ENCODE measurements around the gene OPCML. TPM values are rescaled to one million over a fixed set of nuclear protein-coding genes. Genes with fewer than 3 reads are reported as not detected.

Gene OPCML
- total RNA-seq, 3 donors from 2014 or later (not counting 1 experiment from before 2014, with no cell fraction given): not detected

GRCh38 chr11:132809070-132809469 lies 723.2 kb downstream of the OPCML start:
- Histone ChIP-seq H3K4me1 (ENCODE audit: control insufficient read depth, insufficient read depth, low read length) (no peaks in the 10 kb centered on the region), H3K4me3 (ENCODE audit: low read length) (no peak overlapping the region), H3K9me3 (ENCODE audit: control insufficient read depth, insufficient read depth, low read length) (no peaks in the 10 kb centered on the region), H3K27ac (ENCODE audit: low read length) (no peak overlapping the region), H3K36me3 (ENCODE audit: control insufficient read depth, insufficient read depth, low read length) (no peaks in the 10 kb centered on the region), H3K27me3 (ENCODE audit: control insufficient read depth, insufficient read depth, low read length) (no peaks in the 10 kb centered on the region)
- Mint-ChIP-seq H3K4me1 (no peaks in the 10 kb centered on the region), H3K27ac (no peak overlapping the region), H3K9me3 (peaks cover 6 to 8% of the 10 kb centered on the region in 2 donors), H3K36me3 (no peaks in the 10 kb centered on the region), H3K27me3 (ENCODE audit: low read depth in 2 of 2) (no peaks in the 10 kb centered on the region), H3K4me3 (no peak overlapping the region)
- no peak for TF ChIP-seq CTCF (IDR thresholded peaks at IDR 0.05)
- DNase-seq: no peak
- WGBS (ENCODE audit: insufficient coverage): 25% methylated on average over 5 of the region's 6 CpGs
- ATAC-seq: no peak
- intact Hi-C loops (cut with micrococcal nuclease): no loop called here

GRCh38 chr11:132804258-132804657 lies 728.0 kb downstream of the OPCML start:
- no peak overlapping the region for H3K4me3 ChIP-seq (ENCODE audit: low read length)
- WGBS (ENCODE audit: insufficient coverage): 97% methylated on average over 4 of the region's 4 CpGs
- H3K4me3 Mint-ChIP-seq: no peak overlapping the region
- H3K9me3 ChIP-seq (ENCODE audit: control insufficient read depth, insufficient read depth, low read length): no peaks in the 10 kb centered on the region
- H3K9me3 Mint-ChIP-seq: peaks cover 8% of the 10 kb centered on the region in 2 donors
- no peaks in the 10 kb centered on the region for H3K27me3 Mint-ChIP-seq (ENCODE audit: low read depth in 2 of 2)
- TF ChIP-seq CTCF (IDR thresholded peaks at IDR 0.05): no peak
- intact Hi-C loops (cut with micrococcal nuclease): no loop called here
- no peak overlapping the region for H3K27ac ChIP-seq (ENCODE audit: low read length)
- peaks cover 3% of the 10 kb centered on the region for H3K36me3 Mint-ChIP-seq
- no peaks in the 10 kb centered on the region for H3K4me1 ChIP-seq (ENCODE audit: control insufficient read depth, insufficient read depth, low read length)
- no peaks in the 10 kb centered on the region for H3K27me3 ChIP-seq (ENCODE audit: control insufficient read depth, insufficient read depth, low read length)
- no peaks in the 10 kb centered on the region for H3K4me1 Mint-ChIP-seq
- no peak overlapping the region for H3K27ac Mint-ChIP-seq
- ATAC-seq (no peak), DNase-seq (no peak)
- H3K36me3 ChIP-seq (ENCODE audit: control insufficient read depth, insufficient read depth, low read length): no peaks in the 10 kb centered on the region

GRCh38 chr11:132803436-132803835 lies 728.9 kb downstream of the OPCML start:
- Mint-ChIP-seq H3K36me3 (peaks cover 5% of the 10 kb centered on the region), H3K27ac (no peak overlapping the region), H3K4me3 (no peak overlapping the region), H3K27me3 (ENCODE audit: low read depth in 2 of 2) (no peaks in the 10 kb centered on the region), H3K4me1 (no peaks in the 10 kb centered on the region), H3K9me3 (peaks cover 10% of the 10 kb centered on the region in 2 donors)
- ATAC-seq: no peak
- no peak overlapping the region for H3K4me3 ChIP-seq (ENCODE audit: low read length)
- no peaks in the 10 kb centered on the region for H3K4me1 ChIP-seq (ENCODE audit: control insufficient read depth, insufficient read depth, low read length)
- no peak for DNase-seq
- TF ChIP-seq CTCF (IDR thresholded peaks at IDR 0.05): no peak
- H3K36me3 ChIP-seq (ENCODE audit: control insufficient read depth, insufficient read depth, low read length): no peaks in the 10 kb centered on the region
- no CpG with 5 or more reads among the region's 2 CpGs for WGBS (ENCODE audit: insufficient coverage)
- no peaks in the 10 kb centered on the region for H3K27me3 ChIP-seq (ENCODE audit: control insufficient read depth, insufficient read depth, low read length)
- H3K27ac ChIP-seq (ENCODE audit: low read length): no peak overlapping the region
- no peaks in the 10 kb centered on the region for H3K9me3 ChIP-seq (ENCODE audit: control insufficient read depth, insufficient read depth, low read length)
- intact Hi-C loops (cut with micrococcal nuclease): no loop called here

- H3K27ac Mint-ChIP-seq: no peak overlapping the region
- intact Hi-C loops (cut with micrococcal nuclease): no loop called here
- TF ChIP-seq CTCF (IDR thresholded peaks at IDR 0.05): no peak
- ATAC-seq (no peak), DNase-seq (no peak)
- H3K4me3 ChIP-seq (ENCODE audit: low read length): no peak overlapping the region
- peaks cover 10% of the 10 kb centered on the region in 2 donors for H3K9me3 Mint-ChIP-seq
- no peaks in the 10 kb centered on the region for H3K9me3 ChIP-seq (ENCODE audit: control insufficient read depth, insufficient read depth, low read length)
- no peak overlapping the region for H3K4me3 Mint-ChIP-seq
- H3K27ac ChIP-seq (ENCODE audit: low read length): no peak overlapping the region
- no peaks in the 10 kb centered on the region for H3K27me3 ChIP-seq (ENCODE audit: control insufficient read depth, insufficient read depth, low read length)
- no peaks in the 10 kb centered on the region for H3K36me3 ChIP-seq (ENCODE audit: control insufficient read depth, insufficient read depth, low read length)
- H3K27me3 Mint-ChIP-seq (ENCODE audit: low read depth in 2 of 2): no peaks in the 10 kb centered on the region
- H3K36me3 Mint-ChIP-seq: peaks cover 5% of the 10 kb centered on the region
- H3K4me1 Mint-ChIP-seq: no peaks in the 10 kb centered on the region
- 77% methylated on average over 4 of the region's 4 CpGs for WGBS (ENCODE audit: insufficient coverage)
- H3K4me1 ChIP-seq (ENCODE audit: control insufficient read depth, insufficient read depth, low read length): no peaks in the 10 kb centered on the region
Observed at GRCh38 chr11:132802947-132803346, 729.4 kb downstream of the OPCML start.

All from natural killer cell (primary cell).